Adrenal gland (tissue), 5 donors: ENCODE results near the gene MAP4K1.

Experiments used
- CTCF ChIP-seq, 6 experiments: fragments of 450-650 bp in 4 of 6; fragments of 200-600 bp in 2 of 6; sonication (generic) in 1 of 6; IDR thresholded peaks; 1 replicate in 5 of 6; 2 replicates in 1 of 6; pipeline versions ENCODE4 v1.5.1 to v1.8.0; 2016 to 2021; ENCODE audit warnings: antibody characterized with exemption in 6 of 6, mild to moderate bottlenecking in 2 of 6, moderate library complexity in 1 of 6
- POLR2A ChIP-seq, 2 donors: fragments of 450-650 bp; IDR thresholded peaks; one replicate each; pipeline ENCODE4 v1.6.1; 2017; ENCODE audit warnings: antibody characterized with exemption in 2 of 2, mild to moderate bottlenecking in 2 of 2, moderate library complexity in 1 of 2
- donor health status: DM: no; HTN: no; CAD: no.

- TF ChIP-seq POLR2A (IDR thresholded peaks at IDR 0.05) (peak in 1 of 2 donors; percentile 40), CTCF (IDR thresholded peaks at IDR 0.05) (peak in 2 of 6 experiments; percentile 38 to 42)
These were observed 33.3 kb upstream of the MAP4K1 start for GRCh38 chr19:38650911-38651584.
